Posterior cingulate gyrus (tissue), 11 donors: ENCODE measurements around the gene BTD.

Experiments used
- DNase-seq, 10 donors: peaks; one replicate each; pipeline versions ENCODE4 v3.0.0 to v3.0.0-alpha.2; 2020 to 2021; ENCODE audit warnings: mixed read lengths in 3 of 10
- intact Hi-C: fragments of 100-400 bp; cut with DNase I; formaldehyde crosslinking; loops from one replicate; pipeline ENCODE4 v1.15.1; 2023

The BTD gene

DNA sequence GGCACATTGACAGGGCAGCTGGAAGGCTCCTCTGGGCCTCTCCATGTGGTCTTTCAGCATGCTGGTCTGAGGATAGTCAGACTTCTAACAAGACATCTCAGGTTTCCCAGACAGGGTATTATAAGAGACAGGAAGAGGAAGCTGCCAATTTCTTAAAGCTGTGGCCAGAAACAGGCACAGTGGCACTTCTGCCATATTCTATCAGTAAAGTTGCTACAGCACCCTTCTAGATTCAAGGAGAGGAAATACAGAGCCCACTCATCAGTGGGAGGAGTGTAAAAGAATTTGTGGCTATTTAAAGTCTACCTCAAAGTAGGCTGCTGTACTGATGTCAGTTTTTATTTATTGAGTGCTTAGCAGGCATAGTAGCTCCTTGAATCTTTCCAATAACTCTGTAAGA lies 55.5 kb downstream of the BTD start:
- no peak for DNase-seq
- intact Hi-C loops = no loop called here

DNA sequence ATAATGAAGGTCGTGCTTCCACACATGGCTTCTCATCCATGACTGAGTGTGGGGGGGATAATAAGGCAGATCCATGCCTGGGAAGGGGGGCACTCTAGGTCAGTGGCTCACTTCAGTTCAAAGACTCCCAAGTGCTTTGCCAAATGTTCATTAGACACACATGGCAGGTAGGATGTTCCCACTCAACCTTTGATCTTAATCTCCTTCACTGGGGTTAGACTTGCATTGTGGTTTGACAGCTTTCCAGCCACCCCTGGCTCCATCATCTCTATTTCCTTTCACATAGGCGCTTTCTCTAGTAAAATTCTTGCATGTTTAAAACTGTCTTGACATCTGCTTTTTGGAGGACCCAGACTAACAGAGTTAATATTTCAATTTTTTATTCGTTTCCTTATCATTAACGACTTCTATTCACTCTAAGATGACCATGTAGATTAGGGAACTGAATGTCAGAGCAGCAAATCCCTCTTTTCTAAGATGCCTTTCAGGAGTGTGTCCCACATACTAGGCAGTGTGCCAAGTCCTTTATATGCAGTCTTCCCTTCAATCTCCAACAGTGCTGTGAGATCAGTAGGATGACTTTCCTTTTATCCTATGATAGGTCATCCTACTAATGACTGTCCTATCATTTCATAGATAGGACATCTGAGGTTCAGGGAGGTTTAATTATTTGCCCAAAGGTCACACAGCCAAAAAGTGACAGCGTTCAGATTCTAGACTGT lies 57.9 kb downstream of the BTD start:
- intact Hi-C loops = no loop called here
- DNase-seq = no peak

- no peak for DNase-seq
- intact Hi-C loops = no loop called here
These were observed 58.8 kb downstream of the BTD start for GRCh38 chr3:15660055-15660935.

- intact Hi-C loops = no loop called here
- no peak for DNase-seq
These were observed 62.6 kb downstream of the BTD start for GRCh38 chr3:15664144-15664543.

- intact Hi-C loops = no loop called here
- no peak for DNase-seq
These were observed 64.1 kb downstream of the BTD start for GRCh38 chr3:15665510-15666150.

- intact Hi-C loops = no loop called here
- DNase-seq = no peak
These were observed 64.7 kb downstream of the BTD start for GRCh38 chr3:15666277-15666676.

GRCh38 chr3:15667484-15667883 lies 65.9 kb downstream of the BTD start:
- intact Hi-C loops = no loop called here
- no peak for DNase-seq

DNA sequence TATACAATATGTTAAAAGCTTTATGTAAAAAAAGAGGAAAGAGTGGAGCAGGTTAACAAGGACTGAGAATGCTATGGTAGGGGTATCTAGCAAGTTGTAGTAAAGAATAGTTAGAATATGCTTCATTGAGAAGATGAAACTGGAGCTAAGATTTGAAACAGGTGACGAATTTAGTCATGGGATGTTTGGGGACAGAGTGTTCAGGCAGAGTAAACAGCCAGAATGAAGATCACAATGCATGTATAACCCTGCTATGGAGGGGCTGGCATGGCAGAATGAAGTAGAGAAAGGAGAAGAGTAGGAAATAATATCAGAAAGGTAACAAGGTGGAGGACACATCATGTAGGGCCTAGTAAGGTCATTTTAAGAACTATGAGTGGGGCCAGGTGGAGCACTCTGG lies 72.0 kb downstream of the BTD start:
- no peak for DNase-seq
- intact Hi-C loops = no loop called here

- intact Hi-C loops = no loop called here
- no peak for DNase-seq
These were observed 74.7 kb downstream of the BTD start for GRCh38 chr3:15676259-15676658.

- DNase-seq = no peak
- intact Hi-C loops = no loop called here
These were observed 77.8 kb downstream of the BTD start for GRCh38 chr3:15679306-15679705.

- intact Hi-C loops = no loop called here
These were observed 80.1 kb downstream of the BTD start for GRCh38 chr3:15681668-15682067.

GRCh38 chr3:15682561-15683185 lies 81.1 kb downstream of the BTD start:
- intact Hi-C loops = no loop called here
- no peak for DNase-seq

More at GRCh38 chr3:15681668-15682067, 80.1 kb downstream of the BTD start:
- DNase-seq = no peak

GRCh38 chr3:15683253-15683652 lies 81.7 kb downstream of the BTD start:
- intact Hi-C loops = no loop called here
- no peak for DNase-seq

GRCh38 chr3:15685927-15686326 lies 84.4 kb downstream of the BTD start:
- no peak for DNase-seq
- intact Hi-C loops = no loop called here

GRCh38 chr3:15690230-15690629 lies 88.7 kb downstream of the BTD start:
- no peak for DNase-seq
- intact Hi-C loops = no loop called here

DNA sequence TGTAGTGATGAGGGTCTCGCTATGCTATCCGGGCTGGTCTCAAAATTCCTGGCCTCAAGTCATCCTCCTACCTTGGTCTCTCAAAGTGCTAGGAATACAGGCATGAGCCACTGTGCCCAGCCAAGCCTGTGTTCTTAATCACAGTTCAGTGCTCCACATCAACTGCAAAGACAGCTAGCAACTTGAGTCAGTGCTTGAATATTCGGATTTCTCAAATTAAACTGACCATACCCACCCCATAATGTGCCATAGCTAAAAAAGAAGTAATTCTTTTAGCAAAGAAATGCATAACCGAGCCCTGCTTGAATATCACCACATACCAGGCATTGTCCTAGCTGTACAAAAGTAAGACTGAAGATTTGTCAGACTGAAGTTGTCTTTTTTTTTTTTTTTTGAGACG lies 89.2 kb downstream of the BTD start:
- intact Hi-C loops = no loop called here
- no peak for DNase-seq

DNA sequence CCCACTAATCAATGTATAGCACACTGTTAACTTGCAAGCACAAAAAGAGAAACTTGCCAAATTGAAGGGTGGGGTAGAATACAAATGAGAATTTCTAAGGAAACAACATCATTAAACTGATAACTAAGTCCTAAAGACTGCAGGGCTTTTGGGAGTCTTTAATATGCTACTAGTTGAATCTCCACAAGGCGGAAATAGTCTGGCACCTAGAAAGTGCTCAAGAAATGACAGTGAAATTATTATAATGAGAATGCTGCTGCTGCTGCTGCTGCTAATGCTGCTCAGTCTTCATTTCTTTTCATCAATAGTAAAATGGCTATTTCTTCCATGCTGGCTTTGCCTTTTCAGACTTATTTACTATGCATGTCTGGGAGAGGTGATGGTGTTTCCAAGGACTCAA lies 91.8 kb downstream of the BTD start:
- no peak for DNase-seq
- intact Hi-C loops = no loop called here

DNA sequence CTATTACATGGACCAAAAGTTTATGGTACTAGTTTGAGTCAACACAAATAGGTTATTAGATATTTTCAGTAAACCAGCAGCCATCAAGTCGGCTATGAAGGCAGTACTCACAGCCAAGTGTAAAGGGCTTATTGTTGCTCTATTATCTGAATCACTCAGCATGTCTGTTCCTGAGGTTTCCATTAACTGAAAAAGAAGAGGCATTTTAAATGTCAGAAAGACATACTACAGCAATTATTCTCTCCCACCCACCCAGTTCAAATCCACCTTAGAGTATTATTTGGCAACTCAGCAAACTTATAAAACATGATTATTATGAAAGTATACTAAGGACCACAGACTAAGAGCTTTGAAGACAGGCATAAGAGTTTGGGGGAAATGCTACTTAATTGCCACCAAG lies 93.1 kb downstream of the BTD start:
- intact Hi-C loops = no loop called here
- DNase-seq = no peak
